HG03460 (cell line): ENCODE data around the gene TNFRSF25.
"Not testable (repeated sequence)": the region's sequence is repeated elsewhere in the genome, so short reads cannot be mapped to it uniquely, and the experiment has no call there.

Source experiments
- ATAC-seq: cut with Tn5 transposase; IDR thresholded peaks from one replicate; pipeline ENCODE4 v1.9.1; 2021; ENCODE audit not compliant: unreplicated experiment

TNFRSF25 gene

DNA sequence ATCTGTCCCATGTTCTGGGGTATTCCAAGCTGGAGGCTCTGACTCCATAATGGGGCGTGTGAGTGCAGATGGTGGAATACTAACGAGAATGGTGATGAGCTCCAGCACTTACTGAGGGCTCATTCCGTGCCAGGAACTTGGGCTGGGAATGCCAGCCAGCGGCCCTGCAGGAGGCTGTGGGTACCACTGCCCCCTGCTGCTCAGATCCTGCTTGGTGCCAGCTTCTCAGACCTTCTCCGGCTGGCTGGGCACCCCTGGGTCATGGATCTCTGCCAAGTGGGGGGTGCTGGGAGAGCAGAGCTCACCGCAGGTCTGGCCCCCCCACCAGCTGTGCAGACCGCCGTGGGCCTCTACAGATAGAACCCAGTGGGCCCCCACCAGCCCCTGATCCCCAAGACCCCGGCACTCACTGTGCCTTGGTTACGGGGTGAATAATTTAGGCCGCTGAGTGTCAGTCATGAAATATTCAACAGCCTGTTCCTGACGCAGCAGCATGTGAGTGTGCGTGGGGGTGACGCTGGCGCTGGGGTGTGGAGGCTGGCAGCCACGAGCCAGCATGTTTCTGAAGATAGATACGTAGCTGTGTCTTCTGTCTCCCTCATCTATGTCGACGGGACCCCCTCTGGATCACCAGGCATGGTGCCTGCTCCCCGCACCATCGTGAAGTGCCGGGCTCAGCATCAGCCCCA lies 28.8 kb downstream of the TNFRSF25 start:
- not testable (repeated sequence) for ATAC-seq

- ATAC-seq, result not testable (repeated sequence)
These were observed 29.7 kb downstream of the TNFRSF25 start for GRCh38 chr1:6436277-6436676.

- no peak for ATAC-seq
These were observed 30.4 kb downstream of the TNFRSF25 start for GRCh38 chr1:6435547-6435946.

DNA sequence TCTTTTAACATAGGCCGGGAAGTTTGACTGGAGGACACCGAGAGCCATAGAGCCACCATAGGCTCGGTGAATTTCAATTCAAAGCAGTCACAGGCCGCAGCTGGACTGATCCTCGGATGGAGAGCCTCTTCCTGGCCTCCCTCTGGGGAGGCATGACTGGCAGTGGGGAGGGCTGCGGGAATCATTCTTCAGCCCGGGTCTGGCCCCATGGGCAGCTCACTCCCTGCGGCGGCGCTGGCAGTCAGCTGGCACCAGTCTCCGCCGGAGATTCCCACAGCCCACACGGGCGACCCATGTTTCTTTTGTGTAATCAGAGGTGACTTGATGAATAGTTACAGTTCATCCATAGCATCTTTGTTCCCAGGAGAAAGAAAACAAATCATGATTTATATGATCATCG lies 30.8 kb downstream of the TNFRSF25 start:
- no peak for ATAC-seq

GRCh38 chr1:6434186-6434585 lies 31.8 kb downstream of the TNFRSF25 start:
- no peak for ATAC-seq

- ATAC-seq, result not testable (repeated sequence)
These were observed 34.1 kb downstream of the TNFRSF25 start for GRCh38 chr1:6431645-6432579.

DNA sequence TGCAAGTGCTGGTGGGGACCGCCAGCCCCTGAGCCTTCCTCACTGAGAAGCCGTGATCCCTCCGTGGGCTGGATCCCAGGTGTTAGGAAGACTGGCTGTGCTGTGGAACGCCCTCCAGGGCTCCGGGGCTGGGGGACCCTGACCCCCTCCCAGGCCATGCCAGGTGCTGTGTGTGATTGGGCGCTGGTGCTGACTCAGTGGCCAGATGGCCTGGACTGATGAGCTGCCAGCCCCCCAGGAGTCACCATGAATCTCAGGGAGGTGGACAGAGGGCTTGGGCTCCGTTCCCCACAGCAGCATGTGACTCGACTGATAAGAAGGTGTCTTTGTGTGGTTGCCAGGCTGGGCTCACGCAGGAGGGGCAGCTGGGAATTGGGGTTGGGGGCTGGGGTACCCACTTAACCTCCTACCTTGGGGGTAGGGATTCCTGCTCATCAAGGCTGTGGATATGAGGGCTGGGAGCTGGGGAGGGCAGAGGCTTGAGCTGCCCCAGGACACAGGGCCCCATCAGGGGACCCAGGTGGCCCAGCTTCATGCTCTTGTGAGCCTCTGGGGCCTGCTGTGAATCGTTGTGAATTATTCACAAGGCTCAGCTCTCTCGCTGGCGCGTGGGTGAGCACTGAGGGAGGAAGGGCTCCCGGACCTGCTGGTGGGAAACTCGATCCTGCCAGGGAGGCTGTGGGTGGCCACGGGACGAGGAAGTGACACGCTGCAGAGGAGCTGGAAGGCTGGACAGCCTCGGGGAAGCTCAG lies 36.1 kb downstream of the TNFRSF25 start:
- not testable (repeated sequence) for ATAC-seq

- not testable (repeated sequence) for ATAC-seq
These were observed 37.5 kb downstream of the TNFRSF25 start for GRCh38 chr1:6428453-6428852.

DNA sequence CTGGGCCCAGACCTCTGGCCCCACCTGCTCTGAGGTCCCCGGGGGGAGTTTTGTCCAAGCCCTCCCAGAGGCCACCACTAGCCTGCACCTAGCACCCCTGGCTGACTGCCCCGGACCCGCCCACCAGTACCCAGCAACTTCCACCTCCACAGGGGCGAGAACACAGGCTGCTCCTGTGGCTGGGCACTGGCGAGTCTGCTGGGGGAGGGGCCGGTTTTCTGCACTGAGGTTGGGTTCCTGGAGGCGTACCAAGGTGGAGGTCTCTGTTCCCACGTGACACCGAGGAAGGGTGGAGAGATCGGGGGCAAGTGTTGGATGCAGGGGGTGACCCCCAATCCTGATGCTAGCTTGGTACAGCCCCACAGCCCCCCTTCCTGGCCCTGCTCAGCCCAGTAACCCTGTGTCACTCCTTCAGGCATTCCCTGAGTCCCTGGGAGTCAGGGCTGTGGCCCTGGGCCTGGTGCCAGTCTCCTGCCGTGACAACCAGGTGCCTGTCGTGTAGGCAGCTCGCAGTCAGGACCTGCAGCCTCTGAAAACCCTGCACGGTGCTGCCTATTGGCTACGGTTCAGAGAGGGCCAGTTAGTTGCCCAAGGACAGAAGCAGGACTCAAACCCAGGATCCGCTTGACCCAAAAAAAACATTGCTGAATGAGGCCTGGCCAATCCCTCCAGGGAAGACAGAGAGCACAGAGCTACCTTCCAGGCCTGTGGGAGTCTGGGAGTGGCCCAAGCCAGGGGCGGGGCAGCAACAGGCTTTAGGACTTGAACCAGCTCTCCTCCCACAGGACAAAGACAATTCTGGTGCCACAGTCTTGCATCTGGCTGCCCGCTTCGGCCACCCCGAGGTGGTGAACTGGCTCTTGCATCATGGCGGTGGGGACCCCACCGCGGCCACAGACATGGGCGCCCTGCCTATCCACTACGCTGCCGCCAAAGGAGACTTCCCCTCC lies 38.3 kb downstream of the TNFRSF25 start:
- no peak for ATAC-seq

DNA sequence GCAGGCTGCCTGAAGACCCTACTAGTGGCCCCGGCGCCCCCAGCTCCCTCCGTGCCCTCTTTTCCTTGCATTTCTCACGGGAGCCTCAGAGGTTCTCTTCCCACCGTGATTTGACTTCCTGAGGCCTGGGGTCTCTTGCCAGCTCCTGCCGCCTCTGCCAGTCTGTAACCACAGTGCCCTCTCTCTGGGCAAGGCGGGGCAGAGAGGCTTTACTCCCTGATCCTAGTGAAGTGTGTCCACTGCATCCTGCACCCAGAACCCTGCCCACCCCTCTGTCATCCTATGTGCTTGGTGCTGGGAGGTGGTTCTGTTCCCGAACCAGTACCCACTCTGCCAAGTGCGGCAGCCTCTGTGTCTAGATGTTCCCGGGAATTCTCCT lies 39.0 kb downstream of the TNFRSF25 start:
- ATAC-seq, result no peak

- no peak for ATAC-seq
These were observed 39.5 kb downstream of the TNFRSF25 start for GRCh38 chr1:6426277-6426971.

DNA sequence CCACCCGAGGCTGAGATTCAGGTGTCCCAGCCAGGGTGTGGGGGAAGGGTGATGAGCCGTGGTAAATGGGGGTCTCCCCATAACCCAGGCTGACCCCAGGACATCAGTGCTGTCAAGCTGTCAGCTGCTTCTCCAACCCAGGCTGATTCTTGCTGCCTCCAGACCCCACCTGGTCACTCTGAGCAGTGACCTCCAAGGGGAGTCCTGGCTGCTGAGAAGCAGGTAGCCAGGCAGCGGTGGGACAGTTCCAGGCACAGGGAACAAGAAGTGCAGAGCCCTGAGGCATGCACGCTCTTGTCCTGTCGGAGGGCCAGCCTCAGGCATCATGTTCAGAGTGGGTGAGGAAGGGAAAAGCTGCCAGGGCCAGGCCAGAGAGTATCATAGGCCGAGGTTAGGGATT lies 40.3 kb downstream of the TNFRSF25 start:
- no peak for ATAC-seq

GRCh38 chr1:6424619-6425593 lies 41.1 kb downstream of the TNFRSF25 start, which contains the start of gene ESPN:
ESPN (plus strand) TSS chr1:6424776; CDS start chr1:6424956, 180 bp downstream.
- no peak for ATAC-seq

DNA sequence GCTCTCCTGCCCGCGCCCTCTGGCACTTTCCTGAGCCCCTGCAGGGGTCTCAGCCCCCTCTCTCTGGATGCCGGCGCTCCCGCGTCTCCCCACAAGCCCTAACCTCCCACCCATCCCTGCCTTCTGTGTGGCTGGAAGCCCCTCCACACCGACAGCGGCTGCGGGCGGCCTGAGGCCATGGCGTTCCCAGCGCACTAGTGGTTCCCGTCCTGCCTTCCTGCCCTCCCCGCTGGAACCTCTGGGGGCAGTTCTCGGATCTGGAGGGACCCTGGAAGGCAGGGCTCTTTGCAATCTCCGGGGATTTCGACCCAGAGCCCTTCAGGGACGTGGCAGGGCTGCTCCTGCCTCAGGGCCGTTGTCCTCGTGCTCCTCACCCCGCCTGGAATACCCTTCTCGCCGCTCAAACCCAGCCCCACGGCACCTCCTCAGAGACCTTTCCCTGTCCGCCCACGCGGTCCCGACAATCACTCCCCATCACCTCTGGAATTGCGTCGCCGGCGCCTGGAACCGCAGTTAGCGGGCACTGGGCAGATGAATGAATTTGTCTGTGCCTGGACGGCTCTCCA lies 41.9 kb downstream of the TNFRSF25 start:
- no peak for ATAC-seq

DNA sequence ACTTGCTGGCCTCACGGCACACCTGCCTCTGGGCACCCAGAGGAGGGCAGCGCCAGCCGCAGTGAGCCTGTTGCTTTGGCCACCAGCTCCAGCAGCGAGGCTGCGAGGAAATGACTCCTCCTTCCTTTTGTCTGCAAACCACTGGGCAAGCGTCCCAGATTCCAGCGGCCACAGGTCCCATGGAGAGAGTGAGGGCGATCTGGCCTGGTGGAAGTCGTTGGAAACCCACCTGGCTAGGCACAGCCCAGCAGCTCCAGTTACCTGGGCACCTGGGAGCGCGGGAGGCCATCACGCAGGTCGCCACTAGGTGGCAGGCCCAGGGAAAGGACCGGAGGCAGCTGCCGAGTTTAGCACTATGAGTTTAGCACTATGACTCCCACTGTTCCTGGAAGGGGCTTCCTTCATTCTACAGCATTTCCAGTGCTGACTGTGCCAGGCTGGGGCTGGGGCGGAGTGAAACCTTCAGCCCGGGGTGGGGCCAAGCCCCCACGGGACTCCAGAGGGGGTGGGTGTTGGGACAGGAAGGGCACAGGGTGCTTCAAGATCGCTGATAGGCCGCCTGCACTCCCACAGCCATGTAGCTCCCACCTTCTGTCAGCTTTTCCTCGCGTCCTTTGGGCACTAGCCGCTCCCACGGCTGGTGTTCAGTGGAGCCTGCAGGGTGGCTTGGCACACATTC lies 42.5 kb downstream of the TNFRSF25 start:
- no peak for ATAC-seq

DNA sequence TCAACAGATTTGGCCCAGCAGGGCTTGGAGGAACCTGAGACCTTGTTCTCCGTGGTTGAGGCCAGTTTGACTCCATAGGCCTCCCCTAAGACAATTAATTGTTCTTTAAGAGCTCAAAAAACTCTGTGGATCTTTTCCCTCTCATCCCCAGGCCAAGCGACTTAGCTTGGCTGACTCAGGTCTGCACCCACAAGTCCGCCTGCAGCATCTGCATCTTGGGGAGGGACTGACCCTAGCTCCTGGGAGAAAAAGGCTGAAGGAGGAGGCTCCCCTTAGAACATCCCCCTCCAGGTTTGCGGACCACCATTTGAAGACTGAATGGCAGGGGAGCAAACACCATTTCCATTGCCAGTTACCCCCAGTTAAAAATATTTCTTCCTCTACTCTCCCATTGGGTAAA lies 44.7 kb downstream of the TNFRSF25 start:
- no peak for ATAC-seq

DNA sequence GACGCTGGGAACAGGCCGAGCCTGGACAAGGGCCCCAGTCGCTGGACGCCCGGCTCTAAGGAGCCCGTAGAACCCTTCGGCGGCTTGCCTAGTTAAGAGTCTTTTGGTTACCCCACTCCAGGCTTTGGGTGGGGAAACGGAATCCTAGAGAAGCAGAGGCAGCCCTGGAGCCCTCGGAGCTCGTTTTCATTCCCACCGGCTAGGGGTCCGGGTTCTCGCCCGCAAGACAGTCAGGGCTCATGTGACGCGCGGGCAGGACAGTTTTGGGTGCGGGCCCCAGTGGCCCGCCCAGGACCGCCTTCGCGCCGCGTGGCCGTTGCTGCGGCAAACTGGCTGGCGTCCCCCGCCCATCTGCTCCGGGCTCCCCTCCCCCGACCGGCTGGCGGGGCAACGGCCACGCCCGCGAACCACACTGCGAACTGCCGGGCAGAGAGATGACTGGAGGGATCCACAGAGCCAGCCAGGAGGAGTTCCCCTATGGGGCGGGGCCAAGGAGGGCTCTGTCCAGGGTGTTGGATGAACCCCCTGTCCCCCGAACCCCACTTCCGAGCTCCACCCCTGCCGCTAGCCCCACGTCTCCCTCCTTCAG lies 45.4 kb downstream of the TNFRSF25 start:
- no peak for ATAC-seq
